CD14-positive monocyte (primary cell): ENCODE measurements around the gene PTEN. TPM values are rescaled to one million over a fixed set of nuclear protein-coding genes. Genes with fewer than 3 reads are reported as not detected.

ENCODE experiments used
- DNase-seq, 3 donors: peaks; one replicate each; pipeline ENCODE4 v3.0.0-alpha.2; 2011 to 2022
- H2AFZ ChIP-seq: 2 replicates; pipeline ENCODE4 v1.6.0; 2012; ENCODE audit warnings: mild to moderate bottlenecking, low read depth, low read length, inconsistent platforms; ENCODE audit not compliant: insufficient read depth, poor library complexity, severe bottlenecking
- H3K27ac ChIP-seq, 2 donors: 1 replicate in 1 of 2; 2 replicates in 1 of 2; pipeline ENCODE4 v1.5.1; 2012 to 2013; ENCODE audit warnings: low read length in 2 of 2, control low read depth in 1 of 2, inconsistent platforms in 1 of 2, low read depth in 1 of 2, mild to moderate bottlenecking in 1 of 2
- H3K27me3 ChIP-seq, 2 donors: one replicate each; pipeline versions ENCODE4 v1.6.0 to v1.6.1; 2011 to 2013; ENCODE audit warnings: low read length in 2 of 2; ENCODE audit not compliant: control insufficient read depth in 2 of 2, insufficient read depth in 2 of 2
- H3K36me3 ChIP-seq, 2 donors: replicated peaks in 1 of 2; 1 replicate in 1 of 2; 2 replicates in 1 of 2; pipeline versions ENCODE4 v1.5.1 to v1.6.1; 2012 to 2013; ENCODE audit warnings: low read length in 2 of 2, control low read depth in 1 of 2, inconsistent platforms in 1 of 2, mild to moderate bottlenecking in 1 of 2; ENCODE audit not compliant: insufficient read depth in 2 of 2, control insufficient read depth in 1 of 2
- H3K4me1 ChIP-seq, 2 donors: 1 replicate in 1 of 2; 2 replicates in 1 of 2; pipeline versions ENCODE4 v1.5.1 to v1.6.1; 2012 to 2013; ENCODE audit warnings: low read length in 2 of 2, control low read depth in 1 of 2, inconsistent platforms in 1 of 2, mild to moderate bottlenecking in 1 of 2, moderate library complexity in 1 of 2; ENCODE audit not compliant: insufficient read depth in 2 of 2, control insufficient read depth in 1 of 2
- H3K4me2 ChIP-seq: replicated peaks from 2 replicates; pipeline ENCODE3; 2012; ENCODE audit warnings: low read length, moderate library complexity, mild to moderate bottlenecking; ENCODE audit not compliant: poor library complexity, severe bottlenecking; ENCODE audit errors: extremely low read depth
- H3K4me3 ChIP-seq, 3 experiments: fragments of 200-600 bp in 1 of 3; sonication (generic) in 1 of 3; replicated peaks in 1 of 3; 1 replicate in 2 of 3; 2 replicates in 1 of 3; pipeline ENCODE4 v1.5.1; 2011 to 2013; ENCODE audit warnings: low read length in 3 of 3, mild to moderate bottlenecking in 3 of 3, control low read depth in 2 of 3, low read depth in 2 of 3, inconsistent platforms in 1 of 3, moderate library complexity in 1 of 3
- H3K79me2 ChIP-seq: 2 replicates; pipeline ENCODE4 v1.6.0; 2012; ENCODE audit warnings: mild to moderate bottlenecking, control low read depth, inconsistent platforms, low read length, moderate library complexity; ENCODE audit not compliant: insufficient read depth
- H3K9ac ChIP-seq: 2 replicates; pipeline ENCODE4 v1.6.0; 2017; ENCODE audit warnings: low read length, mild to moderate bottlenecking; ENCODE audit not compliant: insufficient read depth, poor library complexity, severe bottlenecking
- H3K9me3 ChIP-seq, 2 donors: replicated peaks in 1 of 2; 1 replicate in 1 of 2; 2 replicates in 1 of 2; pipeline versions ENCODE4 v1.5.1 to v1.6.1; 2012 to 2013; ENCODE audit warnings: low read length in 2 of 2, control low read depth in 1 of 2; ENCODE audit not compliant: control insufficient read depth in 1 of 2, insufficient read depth in 1 of 2
- H4K20me1 ChIP-seq: 2 replicates; pipeline ENCODE4 v1.6.0; 2012; ENCODE audit warnings: mild to moderate bottlenecking, low read length, control low read depth, moderate library complexity; ENCODE audit not compliant: insufficient read depth
- H3K27ac Mint-ChIP-seq, 7 donors: one replicate each; pipeline ENCODE4 v1.8.0; 2020; ENCODE audit warnings: mild to moderate bottlenecking in 7 of 7, mixed read lengths in 7 of 7, moderate library complexity in 6 of 7, inconsistent platforms in 2 of 7
- H3K27me3 Mint-ChIP-seq, 3 donors: one replicate each; pipeline ENCODE4 v1.8.0; 2021 to 2022; ENCODE audit warnings: low read depth in 3 of 3, mild to moderate bottlenecking in 3 of 3, mixed read lengths in 3 of 3, moderate library complexity in 3 of 3, inconsistent platforms in 1 of 3
- H3K36me3 Mint-ChIP-seq, 2 donors: one replicate each; pipeline ENCODE4 v1.8.0; 2020; ENCODE audit warnings: mixed read lengths in 2 of 2, inconsistent platforms in 1 of 2, mild to moderate bottlenecking in 1 of 2
- H3K4me1 Mint-ChIP-seq: one replicate; pipeline ENCODE4 v1.8.0; 2020; ENCODE audit warnings: mild to moderate bottlenecking, mixed read lengths
- H3K4me3 Mint-ChIP-seq, 2 donors: one replicate each; pipeline ENCODE4 v1.8.0; 2020; ENCODE audit warnings: mild to moderate bottlenecking in 2 of 2, mixed read lengths in 2 of 2, moderate library complexity in 1 of 2
- H3K9me3 Mint-ChIP-seq, 7 donors: one replicate each; pipeline ENCODE4 v1.8.0; 2020 to 2022; ENCODE audit warnings: mixed read lengths in 7 of 7, mild to moderate bottlenecking in 6 of 7, moderate library complexity in 6 of 7, inconsistent platforms in 2 of 7
- CTCF ChIP-seq: fragments of 200-600 bp; IDR thresholded peaks from one replicate; pipeline ENCODE4 v1.8.0; 2022; ENCODE audit warnings: antibody characterized with exemption, mild to moderate bottlenecking
- WGBS: methylation state at CpG from one replicate; pipeline ENCODE4 v1.1.5; 2013; ENCODE audit warnings: missing lambda C conversion rate; ENCODE audit not compliant: insufficient coverage; 5-methylcytosine and 5-hydroxymethylcytosine counted together
- intact Hi-C, 2 donors: fragments of 100-400 bp; cut with micrococcal nuclease; formaldehyde crosslinking; loops; one replicate each; pipeline versions ENCODE4 v1.15.0 to v1.15.1; 2023
- polyA plus RNA-seq, 3 donors: library from polyadenylated mRNA; depleted of rRNA in 1 of 3; unstranded in 2 of 3; stranded (reverse) in 1 of 3; fragments of 300-500 nt in 2 of 3; fragments of >200 nt in 1 of 3; fragmentation: Illumina TruSeq in 2 of 3; gene quantifications; 1 replicate in 2 of 3; 2 replicates in 1 of 3; pipeline ENCODE4 v1.2.3, GENCODE V29; 2012 to 2021

Gene PTEN
- polyA plus RNA-seq, 3 donors: 30.5 to 57.6 (median 37.7) TPM

- H3K9me3 ChIP-seq: no peaks in the 10 kb centered on the region
- H3K9ac ChIP-seq: no peak overlapping the region
- H2AFZ ChIP-seq: no peak overlapping the region
- Mint-ChIP-seq H3K27me3 (no peaks in the 10 kb centered on the region), H3K4me3 (no peak overlapping the region), H3K4me1 (peaks cover 23% of the 10 kb centered on the region), H3K36me3 (peaks cover 52 to 64% of the 10 kb centered on the region in 2 donors), H3K9me3 (peaks cover 0 to 6% (median 3%) of the 10 kb centered on the region in 7 donors), H3K27ac (peak overlapping the region in 1 of 7 donors; percentile 81)
- peaks cover 25 to 48% of the 10 kb centered on the region in 2 donors for H3K36me3 ChIP-seq
- H3K79me2 ChIP-seq: peaks cover 96% of the 10 kb centered on the region
- H3K27ac ChIP-seq: no peak overlapping the region
- H3K27me3 ChIP-seq: no peaks in the 10 kb centered on the region
- H3K4me3 ChIP-seq: no peak overlapping the region
- H3K4me1 ChIP-seq: peaks cover 0 to 4% of the 10 kb centered on the region in 2 donors
- no peak overlapping the region for H3K4me2 ChIP-seq
- TF ChIP-seq CTCF: no peak
- no peak for DNase-seq
- H4K20me1 ChIP-seq: peaks cover 100% of the 10 kb centered on the region
- intact Hi-C loops: no loop called here
- 100% methylated on average over 1 of the region's 2 CpGs for WGBS
Observed at GRCh38 chr10:87882555-87883294, 19.3 kb downstream of the PTEN start.

GRCh38 chr10:87886635-87887034 is 23.2 kb downstream of the PTEN start:
- peaks cover 21% of the 10 kb centered on the region for H3K4me1 Mint-ChIP-seq
- H3K4me1 ChIP-seq: no peaks in the 10 kb centered on the region
- no peak overlapping the region for H3K4me3 ChIP-seq
- H3K9ac ChIP-seq: no peak overlapping the region
- H3K4me2 ChIP-seq: no peak overlapping the region
- H3K27me3 Mint-ChIP-seq: no peaks in the 10 kb centered on the region
- H4K20me1 ChIP-seq: peaks cover 100% of the 10 kb centered on the region
- no peak for TF ChIP-seq CTCF
- peaks cover 0 to 5% (median 0%) of the 10 kb centered on the region in 7 donors for H3K9me3 Mint-ChIP-seq
- WGBS: no CpG with 5 or more reads among the region's 2 CpGs
- intact Hi-C loops: no loop called here
- H3K27ac Mint-ChIP-seq: peak overlapping the region in 1 of 7 donors; percentile 9
- H3K27ac ChIP-seq: no peak overlapping the region
- H3K9me3 ChIP-seq: no peaks in the 10 kb centered on the region
- H2AFZ ChIP-seq: no peak overlapping the region
- peaks cover 24 to 58% of the 10 kb centered on the region in 2 donors for H3K36me3 ChIP-seq
- no peaks in the 10 kb centered on the region for H3K27me3 ChIP-seq
- peaks cover 100% of the 10 kb centered on the region for H3K79me2 ChIP-seq
- no peak for DNase-seq
- H3K4me3 Mint-ChIP-seq: no peak overlapping the region
- H3K36me3 Mint-ChIP-seq: peaks cover 40% of the 10 kb centered on the region in 2 donors
